ENCODE measurements around the gene CLDN2.

- TF ChIP-seq CTCF (IDR thresholded peaks at IDR 0.05) (no peak), POLR2A (IDR thresholded peaks at IDR 0.05) (no peak)
These were observed 16.8 kb upstream of the CLDN2 start, which contains the start of gene RIPPLY1 for GRCh38 chrX:106903291-106903824.
